GM18868 (cell line): ENCODE data around the gene MARCHF6.
"Not testable (repeated sequence)": the region's sequence is repeated elsewhere in the genome, so short reads cannot be mapped to it uniquely, and the experiment has no call there.

ENCODE experiments used
- ATAC-seq: cut with Tn5 transposase; IDR thresholded peaks from one replicate; pipeline ENCODE4 v1.9.1; 2021; ENCODE audit warnings: mild to moderate bottlenecking, moderate library complexity; ENCODE audit not compliant: unreplicated experiment

Gene MARCHF6

DNA sequence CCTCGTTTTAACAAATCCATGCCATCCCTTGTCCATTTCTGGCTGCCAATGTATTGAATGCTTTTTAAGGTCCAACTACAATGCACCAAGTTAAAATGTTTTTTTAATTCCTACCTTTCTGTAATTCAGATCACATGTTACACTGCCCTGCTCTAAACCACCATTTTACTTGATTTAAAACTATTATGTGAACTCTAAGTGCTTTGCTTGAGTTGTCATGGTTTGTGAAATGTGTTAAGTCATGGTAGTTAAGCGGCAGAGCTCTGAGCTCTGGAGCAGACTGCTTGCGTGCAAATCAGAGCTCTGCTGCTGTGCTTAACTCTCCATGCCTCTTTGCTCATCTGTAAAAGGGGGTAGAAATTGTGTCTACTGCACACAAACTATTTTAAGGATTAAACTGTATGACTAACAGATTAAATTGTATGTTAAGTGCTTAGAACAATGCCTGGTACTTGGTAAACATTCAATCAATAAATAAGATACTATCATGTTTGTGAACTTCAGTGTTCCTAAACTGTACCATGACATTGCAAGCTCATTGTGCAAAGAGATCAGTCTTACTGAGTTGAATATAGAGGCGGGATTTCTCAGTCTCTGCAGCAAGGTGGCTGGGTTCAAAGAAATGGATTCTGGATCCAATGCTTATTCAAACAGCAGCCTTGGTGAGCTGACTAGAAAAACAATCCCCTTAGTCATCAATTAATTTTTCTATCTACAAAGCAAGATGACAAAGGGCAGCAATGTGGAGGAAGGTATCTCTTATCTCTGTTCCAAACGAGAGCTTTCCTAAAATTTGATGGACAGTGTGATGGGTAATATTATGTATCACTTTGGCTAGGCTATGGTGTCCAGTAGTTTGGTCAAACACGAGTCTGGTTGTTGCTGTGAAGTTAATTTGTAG lies 29.7 kb upstream of the MARCHF6 start:
- ATAC-seq: peak; percentile 80

- no peak for ATAC-seq
Observed at GRCh38 chr5:10324518-10325370, 28.8 kb upstream of the MARCHF6 start.

GRCh38 chr5:10328323-10328722 lies 25.2 kb upstream of the MARCHF6 start:
- ATAC-seq: no peak

- ATAC-seq: no peak
Observed at GRCh38 chr5:10329446-10329819, 24.1 kb upstream of the MARCHF6 start.

DNA sequence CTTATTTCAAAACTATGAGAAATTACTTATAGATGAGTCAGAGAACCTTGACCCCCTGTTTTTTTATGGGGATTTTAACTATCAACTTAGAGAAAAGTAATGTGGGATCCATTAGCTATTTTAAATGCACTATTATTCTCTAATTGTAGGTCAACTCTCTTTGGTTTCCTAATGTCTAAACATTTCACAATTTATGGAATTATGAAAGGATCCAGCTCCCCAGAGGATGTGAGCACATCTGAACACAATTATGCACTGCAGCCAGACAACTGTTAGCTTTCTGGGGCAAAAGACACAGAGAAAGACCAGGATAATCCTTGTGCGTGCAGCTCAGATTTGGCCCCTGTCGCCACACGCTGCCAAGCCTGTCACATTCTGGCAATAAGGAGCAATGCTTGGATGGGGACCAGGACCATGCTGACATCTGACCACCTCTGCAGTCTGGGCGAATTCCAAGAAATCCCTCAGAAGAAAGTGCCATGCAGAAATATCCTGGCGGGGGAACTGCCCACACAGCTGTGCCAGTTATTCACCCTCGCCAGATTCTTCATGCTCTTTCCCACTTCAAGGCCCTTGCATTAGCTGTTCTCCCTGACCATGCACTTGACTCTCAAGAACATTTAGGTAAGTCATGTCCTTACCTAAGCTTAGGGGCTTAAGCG lies 23.5 kb upstream of the MARCHF6 start:
- ATAC-seq: no peak

GRCh38 chr5:10330511-10331230 lies 22.8 kb upstream of the MARCHF6 start:
- ATAC-seq: no peak

GRCh38 chr5:10331341-10331796 lies 22.1 kb upstream of the MARCHF6 start:
- no peak for ATAC-seq

DNA sequence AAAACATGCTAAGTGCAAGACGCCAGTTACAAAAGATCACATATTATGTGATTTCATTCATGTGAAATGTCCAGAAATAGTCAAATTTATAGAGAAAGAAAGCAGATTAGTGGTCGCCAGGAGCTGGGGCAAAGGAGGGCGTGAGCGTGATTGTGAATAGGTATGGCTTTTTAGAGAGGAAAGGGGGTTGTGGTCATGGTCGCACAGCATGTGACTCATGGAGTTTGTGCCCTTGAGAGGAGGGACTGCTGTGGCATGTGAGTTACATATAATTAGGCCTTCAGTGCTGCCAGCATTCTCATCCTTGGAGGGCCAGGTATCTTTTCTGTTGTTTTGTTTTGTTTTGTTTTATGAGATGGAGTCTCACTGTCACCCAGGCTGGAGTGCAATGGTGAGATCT lies 21.2 kb upstream of the MARCHF6 start:
- no peak for ATAC-seq

DNA sequence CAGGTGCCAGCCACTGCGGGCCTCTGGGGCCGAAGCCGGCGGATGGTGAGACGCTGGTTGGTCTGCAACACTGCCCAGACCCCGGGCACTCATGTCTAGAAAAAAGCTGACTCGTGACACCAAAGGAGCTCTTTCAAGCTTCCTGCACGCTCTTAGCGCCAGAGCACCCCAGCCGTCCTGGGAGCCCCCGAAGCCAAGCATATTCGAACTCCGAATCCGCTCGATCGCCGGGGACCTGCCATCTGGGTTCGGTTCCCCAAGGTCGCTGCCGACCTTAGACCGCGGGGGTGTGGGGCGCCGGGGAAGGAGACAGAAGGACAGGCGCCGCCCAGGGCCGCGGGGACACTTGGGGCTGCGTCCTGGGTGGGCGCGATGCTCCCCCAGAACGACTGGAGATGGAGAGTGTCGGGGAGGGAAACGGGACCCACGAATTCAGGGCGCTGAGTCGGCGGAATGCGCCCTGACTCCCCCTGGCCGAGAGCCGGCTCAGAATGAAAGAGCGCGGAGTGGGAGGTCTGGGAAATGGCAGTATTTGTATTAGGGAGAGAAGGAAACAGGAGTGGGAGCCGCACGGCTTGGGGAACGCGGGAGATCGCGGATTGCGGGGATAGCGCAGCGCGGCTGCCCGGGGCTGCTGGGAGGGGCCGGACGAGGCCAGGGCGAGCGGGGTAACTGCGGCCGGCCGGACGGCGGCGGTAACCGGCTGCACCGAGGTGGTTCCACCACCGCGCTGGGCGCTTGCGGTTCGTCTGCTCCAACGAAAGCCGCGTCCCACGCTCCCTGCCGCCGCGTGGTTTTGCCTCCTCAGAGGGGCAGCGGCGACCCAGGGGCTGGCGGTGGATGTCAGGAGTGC lies 20.1 kb upstream of the MARCHF6 start:
- ATAC-seq: peak; percentile 59

- ATAC-seq: no peak
Observed at GRCh38 chr5:10334831-10335230, 18.7 kb upstream of the MARCHF6 start.

- no peak for ATAC-seq
Observed at GRCh38 chr5:10335711-10336470, 17.6 kb upstream of the MARCHF6 start.

GRCh38 chr5:10337107-10337506 lies 16.4 kb upstream of the MARCHF6 start:
- ATAC-seq: no peak

- ATAC-seq: no peak
Observed at GRCh38 chr5:10337986-10338385, 15.5 kb upstream of the MARCHF6 start.

DNA sequence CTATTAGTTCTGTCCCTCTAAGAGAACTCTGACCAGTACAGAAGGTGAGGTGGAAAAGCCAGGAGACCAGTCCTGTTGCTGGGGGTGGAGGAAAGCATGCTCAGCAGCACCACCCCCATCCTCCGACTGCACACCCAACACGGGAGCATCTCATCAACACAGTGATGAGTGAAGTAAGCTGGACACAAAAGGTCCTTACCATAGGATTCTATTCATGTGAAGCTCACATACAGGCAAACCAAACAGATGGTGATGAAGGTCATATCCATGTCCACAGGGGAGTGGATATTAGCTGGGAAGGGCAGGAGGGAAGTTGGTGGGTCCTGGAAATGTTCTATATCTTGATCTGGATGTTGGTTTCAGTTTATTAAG lies 14.8 kb upstream of the MARCHF6 start:
- no peak for ATAC-seq

DNA sequence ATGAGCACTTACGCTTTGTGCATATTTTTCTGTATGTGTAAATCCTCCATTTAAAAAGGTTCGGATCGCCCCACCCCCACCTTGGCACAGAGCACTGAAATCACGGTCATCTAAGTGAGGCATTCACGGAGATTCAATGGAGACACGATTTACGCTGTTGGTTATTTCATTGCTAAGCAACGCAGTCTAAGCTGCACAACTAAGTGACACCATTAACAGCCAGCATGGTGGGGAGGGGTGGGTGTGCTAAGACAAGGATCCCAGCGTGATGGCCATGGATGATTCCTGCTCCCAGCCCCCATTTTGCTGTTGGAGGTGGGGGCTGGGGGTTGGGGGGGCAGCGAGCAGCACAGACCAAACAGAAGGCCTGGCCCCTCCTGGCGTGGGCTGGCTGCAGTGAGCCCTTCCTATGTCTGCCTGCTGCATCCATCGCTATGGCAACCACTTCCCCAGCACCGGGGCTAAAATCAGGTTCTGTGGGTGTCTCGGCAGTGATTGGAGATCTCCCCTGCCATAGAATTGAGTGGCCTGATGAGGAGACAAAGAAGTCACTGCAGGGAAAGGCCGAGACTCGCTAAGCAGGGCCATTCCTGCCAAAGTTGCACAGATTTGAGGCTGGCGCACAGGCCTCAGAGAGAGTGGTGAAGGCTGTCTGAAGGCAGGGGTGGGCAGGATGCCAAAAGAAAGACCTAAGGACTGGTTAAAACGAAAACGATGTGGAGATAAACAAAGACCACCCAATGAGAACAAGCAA lies 14.3 kb upstream of the MARCHF6 start:
- ATAC-seq: no peak

DNA sequence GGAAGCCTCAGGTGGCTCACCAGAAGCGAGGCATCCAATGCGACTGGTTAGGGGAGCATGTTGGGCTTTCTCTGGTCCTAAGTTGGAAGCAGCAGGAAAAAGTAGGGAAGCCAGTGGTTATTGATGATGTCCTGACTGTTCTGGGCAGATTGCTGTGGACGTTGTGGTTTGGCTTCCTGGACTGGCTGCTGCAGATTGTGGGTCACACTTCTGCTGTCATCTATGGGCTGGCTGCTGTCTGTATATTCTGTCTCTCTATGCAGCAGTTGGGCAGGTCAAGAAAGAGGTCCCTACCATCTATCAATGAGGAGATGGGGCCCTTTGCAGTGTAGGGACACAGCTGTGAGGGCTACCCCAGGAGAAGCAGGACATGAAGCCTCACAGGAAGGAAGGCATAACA lies 13.5 kb upstream of the MARCHF6 start:
- ATAC-seq: no peak

DNA sequence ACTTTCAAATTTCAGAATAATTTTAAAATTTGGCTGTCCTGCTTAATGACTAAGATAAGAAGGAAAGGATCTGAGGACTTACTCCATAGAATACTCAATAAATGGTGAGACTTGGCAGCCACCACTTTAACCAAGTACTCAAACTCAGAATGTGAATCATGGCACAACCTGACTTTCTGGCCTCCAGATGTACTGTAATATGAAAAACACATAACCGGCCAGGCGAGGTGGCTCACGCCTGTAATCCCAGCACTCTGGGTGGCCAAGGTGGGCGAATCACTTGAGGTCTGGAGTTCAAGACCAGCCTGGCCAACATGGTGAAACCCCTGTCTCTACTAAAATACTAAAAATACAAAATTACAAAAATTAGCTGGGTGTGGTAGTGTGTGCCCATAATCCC lies 10.0 kb upstream of the MARCHF6 start:
- no peak for ATAC-seq

DNA sequence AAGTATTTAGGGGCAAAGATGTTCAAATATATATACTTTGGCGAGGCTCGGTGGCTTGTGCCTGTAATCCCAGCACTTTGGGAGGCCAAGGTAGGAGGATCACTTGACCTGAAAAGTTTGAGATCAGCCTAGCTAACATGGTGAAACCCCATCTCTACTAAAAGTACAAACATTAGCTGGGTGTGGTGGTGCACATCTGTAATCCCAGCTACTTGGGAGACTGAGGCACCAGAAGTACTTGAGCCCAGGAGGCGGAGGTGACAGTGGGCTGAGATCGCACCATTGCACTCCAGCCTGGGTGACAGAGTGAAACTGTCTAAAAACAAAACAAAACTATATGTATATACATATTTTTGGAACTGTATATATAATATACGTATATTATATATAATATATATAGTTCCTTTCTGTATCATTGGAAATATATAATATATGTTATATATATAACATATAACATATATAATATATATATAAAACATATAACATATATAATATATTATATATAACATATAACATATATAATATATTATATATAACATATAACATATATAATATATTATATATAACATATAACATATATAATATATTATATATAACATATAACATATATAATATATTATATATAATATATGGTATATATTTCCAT lies 8.9 kb upstream of the MARCHF6 start:
- not testable (repeated sequence) for ATAC-seq
